ENCODE results near the gene KIAA0040.

Gene KIAA0040

GRCh38 chr1:175200678-175201521 is 8.3 kb upstream of the KIAA0040 start:
- DNase-seq, result no peak

GRCh38 chr1:175198332-175198731 is 5.8 kb upstream of the KIAA0040 start:
- DNase-seq, result no peak

- DNase-seq, result no peak
These were observed 5.0 kb upstream of the KIAA0040 start for GRCh38 chr1:175197531-175197930.

GRCh38 chr1:175195798-175196197 is 3.2 kb upstream of the KIAA0040 start:
- no peak for DNase-seq

- no peak for DNase-seq
These were observed 2.7 kb upstream of the KIAA0040 start for GRCh38 chr1:175195281-175195680.

GRCh38 chr1:175193527-175193910 is 943 bp upstream of the KIAA0040 start:
- no peak for DNase-seq

GRCh38 chr1:175192111-175192629 is 406 bp downstream of the KIAA0040 start:
- no peak for DNase-seq

GRCh38 chr1:175191659-175192058 is 917 bp downstream of the KIAA0040 start:
- DNase-seq, result no peak

- no peak for DNase-seq
These were observed 3.6 kb downstream of the KIAA0040 start for GRCh38 chr1:175188936-175189335.

- no peak for DNase-seq
These were observed 6.0 kb downstream of the KIAA0040 start for GRCh38 chr1:175186433-175187160.

GRCh38 chr1:175185903-175186302 is 6.7 kb downstream of the KIAA0040 start:
- DNase-seq, result no peak

- no peak for DNase-seq
These were observed 9.0 kb downstream of the KIAA0040 start for GRCh38 chr1:175183586-175183985.

GRCh38 chr1:175182201-175182746 is 10.3 kb downstream of the KIAA0040 start:
- no peak for DNase-seq

GRCh38 chr1:175179837-175180590 is 12.6 kb downstream of the KIAA0040 start:
- no peak for DNase-seq

GRCh38 chr1:175178456-175178855 is 14.1 kb downstream of the KIAA0040 start:
- no peak for DNase-seq

- no peak for DNase-seq
These were observed 14.5 kb downstream of the KIAA0040 start for GRCh38 chr1:175178056-175178455.

- DNase-seq, result no peak
These were observed 16.3 kb downstream of the KIAA0040 start for GRCh38 chr1:175176246-175176645.

- no peak for DNase-seq
These were observed 18.1 kb downstream of the KIAA0040 start for GRCh38 chr1:175174309-175175102.

- DNase-seq, result no peak
These were observed 19.0 kb downstream of the KIAA0040 start for GRCh38 chr1:175173531-175173930.

GRCh38 chr1:175172503-175172902 is 20.1 kb downstream of the KIAA0040 start:
- no peak for DNase-seq

- no peak for DNase-seq
These were observed 21.3 kb downstream of the KIAA0040 start for GRCh38 chr1:175171036-175171913.
